BE2C (cell line): ENCODE measurements around the gene EML4.

Experiments used
- DNase-seq: peaks from one replicate; pipeline ENCODE4 v3.0.0-alpha.2; 2020
- H3K27me3 ChIP-seq: fragments of 250-450 bp; sonication (Bioruptor Pico); 2 replicates; pipeline ENCODE4 v1.5.1; 2020; ENCODE audit warnings: mild to moderate bottlenecking
- H3K36me3 ChIP-seq: fragments of 250-450 bp; sonication (Bioruptor Pico); 2 replicates; pipeline ENCODE4 v1.5.1; 2020; ENCODE audit warnings: mild to moderate bottlenecking
- H3K4me1 ChIP-seq: fragments of 250-450 bp; sonication (Bioruptor Pico); 2 replicates; pipeline ENCODE4 v1.5.1; 2020
- H3K4me3 ChIP-seq: 2 replicates; pipeline ENCODE4 v1.5.1; 2011; ENCODE audit warnings: low read depth, low read length
- H3K9me3 ChIP-seq: fragments of 250-450 bp; sonication (Bioruptor Pico); 2 replicates; pipeline ENCODE4 v1.5.1; 2020
- TF ChIP-seq, protein P1 (sequence below): IDR thresholded peaks from 2 replicates; pipeline ENCODE4 v1.5.1; 2012; ENCODE audit warnings: mild to moderate bottlenecking, low read depth, low read length

Gene EML4

GRCh38 chr2:42196403-42197267, 27.5 kb downstream of the EML4 start:
- Histone ChIP-seq H3K36me3 (no peaks in the 10 kb centered on the region; the same call in 1 of the 2 replicates), H3K4me1 (peaks cover 43% of the 10 kb centered on the region), H3K4me3 (peak overlapping the region; percentile 52), H3K27me3 (no peaks in the 10 kb centered on the region), H3K9me3 (no peaks in the 10 kb centered on the region)
- TF ChIP-seq, protein P1, sequence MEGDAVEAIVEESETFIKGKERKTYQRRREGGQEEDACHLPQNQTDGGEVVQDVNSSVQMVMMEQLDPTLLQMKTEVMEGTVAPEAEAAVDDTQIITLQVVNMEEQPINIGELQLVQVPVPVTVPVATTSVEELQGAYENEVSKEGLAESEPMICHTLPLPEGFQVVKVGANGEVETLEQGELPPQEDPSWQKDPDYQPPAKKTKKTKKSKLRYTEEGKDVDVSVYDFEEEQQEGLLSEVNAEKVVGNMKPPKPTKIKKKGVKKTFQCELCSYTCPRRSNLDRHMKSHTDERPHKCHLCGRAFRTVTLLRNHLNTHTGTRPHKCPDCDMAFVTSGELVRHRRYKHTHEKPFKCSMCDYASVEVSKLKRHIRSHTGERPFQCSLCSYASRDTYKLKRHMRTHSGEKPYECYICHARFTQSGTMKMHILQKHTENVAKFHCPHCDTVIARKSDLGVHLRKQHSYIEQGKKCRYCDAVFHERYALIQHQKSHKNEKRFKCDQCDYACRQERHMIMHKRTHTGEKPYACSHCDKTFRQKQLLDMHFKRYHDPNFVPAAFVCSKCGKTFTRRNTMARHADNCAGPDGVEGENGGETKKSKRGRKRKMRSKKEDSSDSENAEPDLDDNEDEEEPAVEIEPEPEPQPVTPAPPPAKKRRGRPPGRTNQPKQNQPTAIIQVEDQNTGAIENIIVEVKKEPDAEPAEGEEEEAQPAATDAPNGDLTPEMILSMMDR: peak; percentile 92
- peak; percentile 79 for DNase-seq

DNA sequence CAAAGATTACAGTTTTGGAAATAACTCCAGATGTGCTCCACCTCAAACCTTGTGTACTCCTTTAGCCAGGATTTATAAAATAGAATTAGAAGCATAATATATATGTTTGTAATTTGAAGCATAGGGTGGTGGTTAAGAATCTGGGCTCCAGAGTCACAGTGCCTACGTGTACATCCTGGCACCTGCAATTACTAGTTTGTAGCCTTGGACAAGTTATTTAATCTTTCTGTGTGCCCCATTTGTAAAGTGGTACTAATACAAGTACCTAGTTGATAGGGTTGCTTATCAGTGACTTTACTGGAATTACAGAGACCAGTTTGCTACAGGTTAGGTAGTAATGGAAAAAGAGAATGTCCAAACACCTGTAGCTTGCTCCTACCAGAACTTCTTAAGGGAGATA, 28.6 kb downstream of the EML4 start:
- H3K4me1 ChIP-seq: peaks cover 43% of the 10 kb centered on the region
- H3K27me3 ChIP-seq: no peaks in the 10 kb centered on the region
- DNase-seq: no peak
- no peak overlapping the region for H3K4me3 ChIP-seq
- no peaks in the 10 kb centered on the region for H3K9me3 ChIP-seq
- TF ChIP-seq, protein P1: no peak
- no peaks in the 10 kb centered on the region; the same call in 1 of the 2 replicates for H3K36me3 ChIP-seq

DNA sequence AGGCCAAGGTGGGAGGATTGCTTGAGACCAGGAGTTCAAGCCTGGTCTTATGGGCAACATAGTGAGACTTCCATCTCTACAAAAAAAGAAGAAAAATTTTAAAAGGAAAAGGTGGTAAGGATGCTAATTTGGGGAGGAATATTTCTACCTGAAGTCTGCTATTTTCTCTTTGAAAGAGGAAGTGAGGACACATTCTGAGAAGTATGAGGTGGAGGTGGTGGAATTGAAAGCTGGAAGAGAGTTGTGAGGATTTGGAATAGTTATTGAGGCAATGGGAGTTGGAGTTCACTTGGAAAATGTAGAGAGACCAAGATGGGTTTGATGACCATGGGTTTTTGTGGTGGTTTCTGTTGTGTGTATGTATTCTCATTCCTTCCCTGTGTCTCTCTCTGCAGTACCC, 29.3 kb downstream of the EML4 start:
- peaks cover 43% of the 10 kb centered on the region for H3K4me1 ChIP-seq
- no peak for DNase-seq
- H3K27me3 ChIP-seq: no peaks in the 10 kb centered on the region
- no peaks in the 10 kb centered on the region for H3K9me3 ChIP-seq
- TF ChIP-seq, protein P1: no peak
- H3K4me3 ChIP-seq: no peak overlapping the region
- no peaks in the 10 kb centered on the region; the same call in 1 of the 2 replicates for H3K36me3 ChIP-seq

DNA sequence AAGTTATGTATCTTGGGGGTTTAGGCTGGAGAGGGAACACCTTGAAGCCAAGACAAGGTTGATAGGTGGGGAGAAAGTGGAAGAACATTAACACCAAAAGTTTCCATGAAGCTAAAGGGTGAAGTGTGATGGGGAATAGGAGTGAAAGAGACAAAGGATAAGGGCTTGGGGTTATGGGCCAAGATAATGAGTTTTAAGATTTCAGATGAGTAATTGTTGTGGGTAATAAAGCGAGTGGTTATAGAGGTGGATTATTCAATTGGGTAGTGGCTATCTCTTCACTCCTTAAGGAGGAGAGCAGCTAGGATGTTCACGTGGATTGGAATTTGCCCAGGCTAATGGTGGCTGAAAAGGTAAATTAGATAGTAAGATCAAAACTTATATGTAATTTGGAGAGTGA, 29.8 kb downstream of the EML4 start:
- peaks cover 39% of the 10 kb centered on the region for H3K4me1 ChIP-seq
- H3K9me3 ChIP-seq: no peaks in the 10 kb centered on the region
- H3K4me3 ChIP-seq: no peak overlapping the region
- DNase-seq: no peak
- H3K27me3 ChIP-seq: no peaks in the 10 kb centered on the region
- H3K36me3 ChIP-seq: no peaks in the 10 kb centered on the region; the same call in 1 of the 2 replicates
- TF ChIP-seq, protein P1: no peak

- TF ChIP-seq, protein P1: no peak
- no peak for DNase-seq
- Histone ChIP-seq H3K27me3 (no peaks in the 10 kb centered on the region), H3K9me3 (no peaks in the 10 kb centered on the region), H3K36me3 (no peaks in the 10 kb centered on the region; the same call in 1 of the 2 replicates), H3K4me1 (peaks cover 37% of the 10 kb centered on the region), H3K4me3 (no peak overlapping the region)
Observed at GRCh38 chr2:42199626-42200025, 30.5 kb downstream of the EML4 start.
